K562 (cell line): Measurements from ENCODE around the gene DUSP10. TPM values are rescaled to one million over a fixed set of nuclear protein-coding genes. Genes with fewer than 3 reads are reported as not detected.

Experiments
- CBX5 ChIP-seq: IDR thresholded peaks from 2 replicates; pipeline ENCODE4 v1.6.1; 2014; ENCODE audit warnings: low read depth, borderline replicate concordance
- E2F4 ChIP-seq: sonication (generic); formaldehyde crosslinking; IDR thresholded peaks from 2 replicates; pipeline ENCODE4 v1.8.0; 2022; ENCODE audit warnings: mild to moderate bottlenecking, low read depth, missing genetic modification reagents
- ERF ChIP-seq: fragments of 450-650 bp; formaldehyde crosslinking; IDR thresholded peaks from 2 replicates; pipeline ENCODE4 v1.4.0; 2020; ENCODE audit warnings: mild to moderate bottlenecking, mixed read lengths
- FOXJ2 ChIP-seq: fragments of 200-800 bp; sonication (Bioruptor generic); IDR thresholded peaks from 2 replicates; pipeline ENCODE4 v1.6.1; 2016; ENCODE audit warnings: missing genetic modification characterization, missing compliant biosample characterization
- GTF2A2 ChIP-seq: IDR thresholded peaks from 2 replicates; pipeline ENCODE4 v1.6.1; 2016; ENCODE audit warnings: mild to moderate bottlenecking, missing genetic modification characterization, missing compliant biosample characterization
- MAZ ChIP-seq, 2 experiments: fragments of 450-650 bp in 1 of 2; sonication (generic) in 1 of 2; formaldehyde crosslinking; IDR thresholded peaks in 1 of 2; conservative IDR thresholded peaks in 1 of 2; 2 replicates each; pipeline versions ENCODE4 v1.4.0 to v1.5.0; 2020; ENCODE audit warnings: mild to moderate bottlenecking in 1 of 2, missing genetic modification reagents in 1 of 2
- NR4A1 ChIP-seq, 2 experiments: fragments of 250-450 bp in 1 of 2; fragments of 450-650 bp in 1 of 2; sonication (Bioruptor Pico) in 1 of 2; IDR thresholded peaks; 2 replicates each; pipeline versions ENCODE4 v1.4.0 to v1.6.1; 2016 to 2020; ENCODE audit warnings: mild to moderate bottlenecking in 2 of 2, missing compliant biosample characterization in 1 of 2, missing genetic modification characterization in 1 of 2, moderate library complexity in 1 of 2
- PCBP1 ChIP-seq: fragments of 200-400 bp; formaldehyde crosslinking; IDR thresholded peaks from 2 replicates; pipeline ENCODE4 v1.6.1; 2018; ENCODE audit warnings: mild to moderate bottlenecking, low read depth, low read length; ENCODE audit not compliant: poor library complexity, severe bottlenecking
- STAG1 ChIP-seq: sonication (generic); formaldehyde crosslinking; IDR thresholded peaks from 2 replicates; pipeline ENCODE4 v1.5.0; 2020; ENCODE audit warnings: missing genetic modification reagents, borderline replicate concordance
- STAT5B ChIP-seq: fragments of 250-450 bp; sonication (Bioruptor Pico); IDR thresholded peaks from 2 replicates; pipeline ENCODE4 v1.8.0; 2021; ENCODE audit warnings: mild to moderate bottlenecking, inconsistent platforms
- TBP ChIP-seq: optimal IDR thresholded peaks from 2 replicates; pipeline ENCODE3; 2011; ENCODE audit warnings: low read depth, low read length, improper control_type of control experiment
- TOE1 ChIP-seq, 2 experiments: fragments of 450-650 bp in 1 of 2; sonication (generic) in 1 of 2; formaldehyde crosslinking in 1 of 2; IDR thresholded peaks; 2 replicates each; pipeline versions ENCODE4 v1.7.1 to v1.8.0; 2016 to 2022; ENCODE audit warnings: borderline replicate concordance in 2 of 2, mild to moderate bottlenecking in 2 of 2, antibody characterized with exemption in 1 of 2, inconsistent platforms in 1 of 2, low read depth in 1 of 2, missing genetic modification reagents in 1 of 2, moderate library complexity in 1 of 2
- ZBTB34 ChIP-seq: fragments of 250-450 bp; sonication (Bioruptor Pico); IDR thresholded peaks from 2 replicates; pipeline ENCODE4 v1.8.0; 2021; ENCODE audit warnings: mild to moderate bottlenecking, moderate library complexity
- ZKSCAN1 ChIP-seq: fragments of 150-350 bp; IDR thresholded peaks from 2 replicates; pipeline ENCODE4 v1.6.1; 2016; ENCODE audit warnings: low read depth, low read length
- ZNF589 ChIP-seq: fragments of 200-800 bp; sonication (Bioruptor generic); IDR thresholded peaks from 2 replicates; pipeline ENCODE4 v1.6.1; 2016; ENCODE audit warnings: low read depth, missing genetic modification characterization, missing compliant biosample characterization
- polyA plus RNA-seq, 8 experiments: library from polyadenylated mRNA; depleted of rRNA in 4 of 8; stranded (reverse) in 5 of 8; unstranded in 3 of 8; fragments of >200 nt; fragmentation: Nextera tagmentation in 2 of 8; fragmentation: Illumina TruSeq in 1 of 8; extraction: Ambion mirVana in 2 of 8; extraction: Trizol in 1 of 8; gene quantifications; 2 replicates each; pipeline versions ENCODE4 v1.2.1 to v1.2.3, GENCODE V29; 2011 to 2014; ENCODE audit warnings: inconsistent platforms in 1 of 8, missing spikeins in 1 of 8
- total RNA-seq, 7 experiments: library from RNA; depleted of rRNA in 6 of 7; stranded (reverse); fragments of >200 nt in 6 of 7; fragmentation: Illumina TruSeq in 2 of 7; extraction: Trizol in 2 of 7; gene quantifications; 2 replicates each; pipeline versions ENCODE4 v1.2.1 to v1.2.3, GENCODE V29; 2011 to 2021; ENCODE audit warnings: low replicate concordance in 1 of 7
- TF ChIP-seq, protein P1 (sequence below): fragments of 450-650 bp; IDR thresholded peaks from 2 replicates; pipeline ENCODE4 v1.6.1; 2016; ENCODE audit warnings: low read depth

The DUSP10 gene
- total and polyA plus RNA-seq, 9 of the 15 experiments (the other 6 are each of a cell fraction or from before 2014, with no cell fraction given), result 1.7 to 8.3 (median 6.1) TPM

DNA sequence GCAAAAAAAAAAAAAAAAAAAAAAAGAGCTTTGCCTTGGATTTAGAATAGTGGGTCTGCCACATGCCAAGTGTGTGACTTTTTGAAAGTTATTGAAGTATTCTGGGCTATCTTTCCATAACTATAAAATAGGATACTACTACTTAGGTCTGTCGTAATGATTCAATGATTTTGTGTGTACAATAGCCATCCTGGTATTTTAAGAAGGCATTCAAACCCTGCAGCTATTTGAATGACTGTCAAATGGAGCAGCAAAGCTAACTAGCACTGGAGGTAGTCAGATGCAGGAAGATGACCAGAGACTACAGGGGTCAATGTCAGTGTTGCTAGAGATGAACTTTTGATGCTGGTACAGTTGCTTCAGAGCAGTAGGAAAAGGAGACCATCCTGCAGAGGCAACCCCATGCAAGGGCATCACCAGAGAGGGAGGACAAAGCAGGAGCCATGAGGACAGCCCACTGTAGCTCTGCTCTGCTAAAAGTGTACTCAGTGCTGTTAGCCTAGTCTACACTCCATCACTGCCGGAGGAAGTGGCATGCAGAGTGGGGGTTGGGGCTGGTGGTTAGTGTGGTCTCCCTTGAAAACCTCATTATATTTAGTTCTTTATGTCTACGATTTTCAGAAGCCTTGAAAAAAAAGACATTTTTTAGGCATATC is 29.0 kb downstream of the DUSP10 start (continued):
- TF ChIP-seq, protein P1, sequence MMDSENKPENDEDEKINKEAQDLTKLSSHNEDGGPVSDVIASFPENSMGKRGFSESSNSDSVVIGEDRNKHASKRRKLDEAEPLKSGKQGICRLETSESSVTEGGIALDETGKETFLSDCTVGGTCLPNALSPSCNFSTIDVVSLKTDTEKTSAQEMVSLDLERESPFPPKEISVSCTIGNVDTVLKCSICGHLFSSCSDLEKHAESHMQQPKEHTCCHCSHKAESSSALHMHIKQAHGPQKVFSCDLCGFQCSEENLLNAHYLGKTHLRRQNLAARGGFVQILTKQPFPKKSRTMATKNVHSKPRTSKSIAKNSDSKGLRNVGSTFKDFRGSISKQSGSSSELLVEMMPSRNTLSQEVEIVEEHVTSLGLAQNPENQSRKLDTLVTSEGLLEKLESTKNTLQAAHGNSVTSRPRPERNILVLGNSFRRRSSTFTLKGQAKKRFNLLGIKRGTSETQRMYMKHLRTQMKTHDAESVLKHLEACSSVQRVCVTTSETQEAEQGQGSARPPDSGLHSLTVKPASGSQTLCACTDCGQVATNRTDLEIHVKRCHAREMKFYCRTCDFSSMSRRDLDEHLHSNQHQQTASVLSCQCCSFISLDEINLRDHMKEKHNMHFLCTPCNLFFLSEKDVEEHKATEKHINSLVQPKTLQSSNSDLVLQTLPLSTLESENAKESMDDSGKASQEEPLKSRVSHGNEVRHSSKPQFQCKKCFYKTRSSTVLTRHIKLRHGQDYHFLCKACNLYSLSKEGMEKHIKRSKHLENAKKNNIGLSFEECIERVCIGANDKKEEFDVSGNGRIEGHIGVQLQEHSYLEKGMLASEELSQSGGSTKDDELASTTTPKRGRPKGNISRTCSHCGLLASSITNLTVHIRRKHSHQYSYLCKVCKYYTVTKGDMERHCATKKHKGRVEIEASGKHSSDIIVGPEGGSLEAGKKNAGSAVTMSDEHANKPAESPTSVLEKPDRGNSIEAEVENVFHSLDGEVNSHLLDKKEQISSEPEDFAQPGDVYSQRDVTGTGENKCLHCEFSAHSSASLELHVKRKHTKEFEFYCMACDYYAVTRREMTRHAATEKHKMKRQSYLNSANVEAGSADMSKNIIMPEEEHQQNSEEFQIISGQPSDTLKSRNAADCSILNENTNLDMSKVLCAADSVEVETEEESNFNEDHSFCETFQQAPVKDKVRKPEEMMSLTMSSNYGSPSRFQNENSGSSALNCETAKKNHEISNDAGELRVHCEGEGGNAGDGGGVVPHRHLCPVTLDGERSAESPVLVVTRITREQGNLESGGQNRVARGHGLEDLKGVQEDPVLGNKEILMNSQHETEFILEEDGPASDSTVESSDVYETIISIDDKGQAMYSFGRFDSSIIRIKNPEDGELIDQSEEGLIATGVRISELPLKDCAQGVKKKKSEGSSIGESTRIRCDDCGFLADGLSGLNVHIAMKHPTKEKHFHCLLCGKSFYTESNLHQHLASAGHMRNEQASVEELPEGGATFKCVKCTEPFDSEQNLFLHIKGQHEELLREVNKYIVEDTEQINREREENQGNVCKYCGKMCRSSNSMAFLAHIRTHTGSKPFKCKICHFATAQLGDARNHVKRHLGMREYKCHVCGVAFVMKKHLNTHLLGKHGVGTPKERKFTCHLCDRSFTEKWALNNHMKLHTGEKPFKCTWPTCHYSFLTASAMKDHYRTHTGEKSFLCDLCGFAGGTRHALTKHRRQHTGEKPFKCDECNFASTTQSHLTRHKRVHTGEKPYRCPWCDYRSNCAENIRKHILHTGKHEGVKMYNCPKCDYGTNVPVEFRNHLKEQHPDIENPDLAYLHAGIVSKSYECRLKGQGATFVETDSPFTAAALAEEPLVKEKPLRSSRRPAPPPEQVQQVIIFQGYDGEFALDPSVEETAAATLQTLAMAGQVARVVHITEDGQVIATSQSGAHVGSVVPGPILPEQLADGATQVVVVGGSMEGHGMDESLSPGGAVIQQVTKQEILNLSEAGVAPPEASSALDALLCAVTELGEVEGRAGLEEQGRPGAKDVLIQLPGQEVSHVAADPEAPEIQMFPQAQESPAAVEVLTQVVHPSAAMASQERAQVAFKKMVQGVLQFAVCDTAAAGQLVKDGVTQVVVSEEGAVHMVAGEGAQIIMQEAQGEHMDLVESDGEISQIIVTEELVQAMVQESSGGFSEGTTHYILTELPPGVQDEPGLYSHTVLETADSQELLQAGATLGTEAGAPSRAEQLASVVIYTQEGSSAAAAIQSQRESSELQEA, result no peak
- no peak for TF ChIP-seq PCBP1
- no peak for TF ChIP-seq TOE1 (IDR thresholded peaks at IDR 0.05; ENCODE audit: borderline replicate concordance)
- no peak for TF ChIP-seq TOE1 (CRISPR knock-in tag; IDR thresholded peaks at IDR 0.05; ENCODE audit: borderline replicate concordance, low read depth)
- TF ChIP-seq GTF2A2 (tag), result peak; percentile 69; the same call in 1 of the 2 replicates
- TF ChIP-seq E2F4 (CRISPR knock-in tag), result no peak
- 0 out of 2 replicates have a peak, but pooled peaks have one; percentile 72 for TF ChIP-seq ERF (CRISPR knock-in tag)
- no peak for TF ChIP-seq ZNF589 (CRISPR knock-in tag)
- no peak for TF ChIP-seq TBP
- TF ChIP-seq STAG1 (CRISPR knock-in tag), result no peak
- TF ChIP-seq CBX5, result no peak
- TF ChIP-seq STAT5B (CRISPR knock-in tag), result no peak
- TF ChIP-seq ZKSCAN1, result no peak
- TF ChIP-seq FOXJ2 (tag), result no peak
- TF ChIP-seq ZBTB34, result no peak
- TF ChIP-seq MAZ (CRISPR knock-in tag; conservative IDR thresholded peaks at IDR 0.05 in 1 of 2, IDR thresholded peaks at IDR 0.05 in 1 of 2), result peak in 1 of 2 experiments; percentile 62; a peak in 2 of 4 replicates
- TF ChIP-seq NR4A1 (CRISPR knock-in tag; IDR thresholded peaks at IDR 0.05), result peak; percentile 81; the same call in 1 of the 2 replicates
- TF ChIP-seq NR4A1 (tag; IDR thresholded peaks at IDR 0.05), result no peak
